NCI-H128 (cell line): ENCODE data around the gene GUK1.

Experiments used
- DNase-seq: peaks from one replicate; lab custom pipeline; 2025; ENCODE audit not compliant: unreplicated experiment; lab: John Stamatoyannopoulos, UW

Gene GUK1

DNA sequence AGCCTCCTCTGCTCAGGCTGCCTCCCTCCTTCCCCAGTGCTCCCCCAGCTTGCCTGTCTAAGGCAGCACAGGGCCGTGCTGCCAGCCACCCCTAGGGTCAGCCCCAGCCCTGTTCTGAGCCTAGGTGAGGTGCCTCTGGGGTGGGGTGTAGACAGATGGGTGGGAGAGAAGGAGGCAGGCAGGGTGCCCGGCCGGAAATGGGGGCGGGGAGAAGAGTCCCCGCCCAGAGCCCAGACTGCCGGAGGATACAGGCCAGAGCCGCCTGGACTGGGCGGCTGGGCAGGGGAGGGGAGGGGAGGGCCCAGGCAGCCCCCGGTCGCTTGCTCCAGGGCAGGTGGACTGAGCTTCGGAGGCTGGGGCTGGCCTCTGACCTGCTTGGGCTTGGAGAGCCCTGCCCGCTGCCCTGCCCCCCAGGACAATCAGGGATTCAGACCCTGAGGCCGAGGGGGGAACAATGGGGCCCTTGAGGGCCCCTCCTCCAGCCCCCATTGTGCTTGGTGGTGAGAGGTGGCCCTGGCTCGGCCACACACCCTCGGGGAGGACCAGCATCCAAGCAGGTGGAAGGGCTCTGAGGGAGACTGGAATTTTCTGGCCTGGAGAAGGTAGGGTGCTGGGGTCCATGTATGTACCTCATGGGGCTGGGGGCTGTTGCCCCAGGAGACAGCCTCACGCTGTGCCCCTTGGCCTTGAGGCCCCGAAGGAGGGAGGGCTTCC is 9.5 kb downstream of the GUK1 start, which contains the start of gene GJC2:
Gene GJC2, plus strand, starts transcription at position 525 of the 714 bp plus-strand sequence. CDS start 7,829 bp downstream, outside the sequence.
- no peak for DNase-seq

DNA sequence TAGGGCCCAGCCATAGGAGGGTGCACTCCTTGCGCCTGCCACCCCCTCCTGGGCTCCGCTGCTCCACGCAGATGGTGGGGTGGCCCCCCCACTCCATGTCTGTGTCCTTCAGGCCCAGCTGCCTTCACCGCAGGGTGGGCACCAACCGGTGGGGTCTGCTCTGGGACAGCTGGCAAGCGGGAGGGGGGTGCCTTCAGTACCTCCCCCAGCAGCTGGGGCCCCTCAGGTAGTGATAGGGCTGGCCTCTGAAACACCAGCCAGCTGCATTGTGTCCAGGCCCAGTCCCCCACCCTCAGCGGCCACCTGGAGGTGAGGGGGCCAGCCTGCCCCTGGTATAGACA is 10.0 kb downstream of the GUK1 start:
- no peak for DNase-seq

DNA sequence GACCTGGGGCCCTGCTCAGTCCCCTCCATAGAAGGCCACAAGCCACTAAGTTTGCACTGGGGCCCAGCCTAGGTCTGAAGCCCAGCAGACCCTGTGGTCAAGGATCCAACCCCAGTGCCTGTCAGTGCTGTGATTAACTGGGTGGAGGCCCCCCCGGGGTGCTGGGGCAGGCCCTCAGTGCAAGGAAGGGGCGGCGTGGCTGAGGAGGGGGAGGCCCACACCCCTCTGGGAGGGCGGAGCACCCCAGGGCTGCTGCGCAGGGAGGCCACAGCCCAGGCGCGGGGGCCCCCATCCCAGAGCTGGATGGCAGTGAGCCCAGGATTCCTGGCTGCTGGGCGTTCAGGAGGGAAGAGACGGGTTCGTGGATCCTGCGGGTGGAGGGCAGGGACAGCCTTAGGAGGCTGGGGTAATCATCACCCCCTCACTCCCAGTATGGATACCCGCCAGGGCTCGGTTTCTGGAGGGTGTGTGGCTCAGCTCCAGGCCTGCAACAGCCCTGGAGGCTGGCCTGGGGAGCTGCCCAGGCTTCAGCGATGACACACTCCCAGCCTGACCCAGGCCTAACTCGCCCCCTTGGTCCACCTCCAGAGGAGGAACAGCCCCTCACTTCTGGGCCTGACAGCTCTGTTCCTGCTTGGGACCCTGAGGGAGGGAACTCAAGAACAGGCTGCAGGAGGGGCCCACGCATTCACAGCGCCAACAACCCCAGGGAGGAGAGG is 10.5 kb downstream of the GUK1 start:
- DNase-seq: no peak

DNA sequence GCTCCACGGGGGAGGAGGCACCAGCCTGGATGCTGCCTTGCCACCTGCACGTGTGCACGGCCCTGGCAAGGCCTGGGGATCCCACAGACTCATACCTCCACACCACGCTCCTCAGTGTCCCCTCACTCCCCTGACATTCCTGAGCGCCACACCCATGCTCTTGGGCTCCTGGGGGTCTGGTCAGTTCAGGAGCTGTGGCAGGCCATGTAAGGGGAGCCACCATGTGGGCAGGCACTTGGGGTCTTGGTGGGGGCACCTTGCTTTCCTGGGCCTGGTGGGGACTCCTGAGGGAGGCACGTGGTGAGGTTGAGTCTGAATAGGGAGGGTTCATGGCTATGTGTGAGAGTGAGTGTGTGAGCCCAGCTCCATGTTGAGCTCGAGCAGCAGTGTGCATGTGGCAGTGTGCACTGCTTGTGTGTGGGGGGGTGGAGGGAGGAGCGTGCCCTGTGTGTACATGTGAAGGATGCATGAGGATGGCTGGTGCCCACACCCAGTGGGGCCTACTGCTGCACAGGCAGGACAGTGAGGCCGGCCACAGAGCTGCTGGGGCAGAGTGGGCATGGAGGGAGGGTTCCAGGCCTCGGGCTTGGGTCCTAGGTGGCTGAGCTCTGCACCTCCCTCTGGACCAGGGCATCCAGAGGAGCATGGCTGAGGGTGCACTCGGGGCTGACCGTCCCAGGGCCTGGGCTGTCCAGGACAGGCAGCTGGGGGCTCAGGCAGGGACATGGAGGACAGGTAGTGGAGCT is 11.3 kb downstream of the GUK1 start:
- no peak for DNase-seq

DNA sequence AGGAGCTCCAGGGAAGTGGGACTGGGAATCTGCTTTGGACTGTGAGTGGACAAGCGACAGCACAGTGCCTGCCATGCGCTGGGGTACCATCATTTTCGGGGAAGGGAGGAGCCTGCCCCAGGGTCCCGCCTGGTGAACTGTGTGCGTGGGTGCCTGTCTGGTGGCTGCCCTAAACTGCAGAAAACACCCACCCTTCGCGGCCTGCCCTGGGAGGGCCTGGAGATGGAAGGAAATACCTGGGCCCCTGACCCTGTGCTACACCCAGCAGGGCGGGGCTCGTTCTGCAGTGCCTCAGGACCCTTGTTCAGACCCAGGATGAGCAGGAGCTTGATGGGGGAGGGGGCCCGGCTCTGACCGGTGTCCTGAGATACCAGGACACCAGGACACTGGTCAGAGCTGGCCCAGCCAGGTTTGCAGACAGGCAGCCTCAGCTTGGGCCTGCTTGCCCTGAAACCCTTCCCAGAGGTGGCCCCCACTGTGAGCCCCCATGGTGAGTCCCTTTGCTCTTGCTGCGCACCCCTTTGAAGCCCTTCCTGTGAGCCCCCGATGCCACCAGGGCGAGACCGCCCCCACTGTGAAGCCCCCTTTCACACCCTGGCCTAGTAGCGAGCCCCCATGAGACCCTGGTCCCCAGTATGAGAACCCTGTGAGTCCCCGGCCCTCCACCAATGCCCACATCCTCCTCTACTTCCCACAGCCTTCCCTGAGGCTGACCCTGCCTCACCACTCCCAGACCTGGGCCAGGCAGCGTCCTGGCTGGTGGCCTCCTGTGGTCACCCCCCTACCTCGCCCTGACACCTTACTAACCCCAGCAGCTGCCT is 12.2 kb downstream of the GUK1 start:
- no peak for DNase-seq

DNA sequence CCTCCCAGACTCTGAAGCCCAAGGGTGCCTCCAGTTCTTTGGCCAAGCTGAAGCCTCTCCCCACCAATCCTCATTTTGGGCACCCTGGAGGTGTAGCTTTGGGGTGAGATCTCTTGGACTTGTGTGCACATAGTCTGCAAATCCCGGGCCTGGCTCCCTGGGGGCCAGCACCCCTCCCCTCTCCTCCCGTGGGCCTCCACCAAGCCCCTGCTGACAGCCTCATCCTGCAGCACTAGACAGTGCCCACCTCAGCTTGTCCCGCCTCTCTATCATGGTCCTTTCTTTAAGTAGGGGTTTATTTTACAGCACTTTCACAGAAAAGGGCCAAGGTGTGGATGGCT is 12.8 kb downstream of the GUK1 start:
- no peak for DNase-seq

DNA sequence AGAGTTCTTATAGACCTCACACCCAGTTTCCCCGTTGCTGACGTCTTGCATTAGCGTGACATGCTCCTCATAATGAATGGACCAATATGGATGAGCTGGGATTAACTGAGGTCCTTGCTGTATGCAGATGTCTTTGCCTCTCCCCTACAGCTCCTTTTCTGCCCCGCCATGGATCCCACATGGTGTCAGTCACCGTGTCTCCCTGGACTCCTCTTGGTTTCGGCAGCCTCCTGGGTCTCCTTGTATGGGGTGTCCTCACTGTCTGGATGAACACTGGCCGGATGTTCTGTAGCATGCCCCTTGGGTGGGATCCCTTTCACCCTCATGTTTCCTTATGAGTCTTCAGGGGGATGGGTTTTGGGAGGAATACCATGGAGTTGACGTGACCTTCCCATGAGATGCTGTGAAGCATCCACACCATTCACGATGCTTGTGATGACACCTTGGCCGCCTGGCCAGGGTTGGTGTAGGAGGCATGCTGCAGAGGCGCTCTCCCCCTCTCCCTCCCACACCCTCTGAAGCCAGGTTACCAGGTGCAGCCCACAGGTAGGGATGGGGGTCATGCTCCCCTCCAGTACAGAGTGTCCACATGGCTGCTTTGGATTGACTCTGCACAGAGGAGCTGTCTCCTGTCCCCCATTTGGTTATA is 14.1 kb downstream of the GUK1 start:
- DNase-seq: no peak

DNA sequence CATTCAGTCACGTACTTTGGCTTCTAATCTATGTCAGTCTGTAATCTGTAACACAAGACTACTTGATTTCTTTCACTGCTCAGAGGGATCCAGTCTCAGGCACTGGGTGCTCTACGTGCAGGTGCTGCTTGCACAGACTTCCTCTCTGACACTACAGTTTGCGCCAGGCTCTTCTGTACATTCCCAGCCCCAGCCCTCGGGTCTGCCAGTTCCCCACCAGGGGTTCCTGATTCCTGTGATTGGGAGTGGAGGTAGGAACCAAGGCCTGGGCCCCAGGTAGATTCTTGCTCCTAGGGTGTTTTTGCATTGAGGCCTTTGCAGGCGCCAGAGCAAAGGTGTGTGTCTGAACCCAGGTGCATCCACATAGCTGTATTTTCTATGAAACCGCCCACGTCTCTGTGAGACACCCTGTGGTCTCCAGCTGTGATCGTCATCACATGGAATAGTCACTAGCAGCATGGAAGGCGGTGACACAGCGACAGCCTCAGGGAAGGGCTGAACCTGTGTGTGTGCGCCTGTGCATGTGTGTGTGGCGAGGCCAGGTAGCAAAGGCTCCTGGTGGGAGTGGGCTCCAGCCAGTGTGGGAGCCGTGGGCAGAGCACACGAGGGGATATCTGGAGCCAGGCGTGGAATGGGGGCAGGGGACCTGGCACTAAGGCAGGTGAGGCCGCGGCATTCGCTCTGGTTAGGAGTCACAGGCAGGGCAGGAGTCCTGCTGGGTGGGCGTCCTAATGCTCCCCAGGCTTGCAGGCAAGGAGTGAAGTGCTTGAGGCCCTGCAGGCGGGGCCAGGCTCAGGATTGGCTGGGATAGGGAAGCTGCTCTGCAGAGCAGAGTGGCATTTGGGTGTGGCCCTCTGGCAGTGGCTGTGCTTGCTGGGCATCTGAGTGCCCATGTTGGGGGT is 14.8 kb downstream of the GUK1 start:
- no peak for DNase-seq

DNA sequence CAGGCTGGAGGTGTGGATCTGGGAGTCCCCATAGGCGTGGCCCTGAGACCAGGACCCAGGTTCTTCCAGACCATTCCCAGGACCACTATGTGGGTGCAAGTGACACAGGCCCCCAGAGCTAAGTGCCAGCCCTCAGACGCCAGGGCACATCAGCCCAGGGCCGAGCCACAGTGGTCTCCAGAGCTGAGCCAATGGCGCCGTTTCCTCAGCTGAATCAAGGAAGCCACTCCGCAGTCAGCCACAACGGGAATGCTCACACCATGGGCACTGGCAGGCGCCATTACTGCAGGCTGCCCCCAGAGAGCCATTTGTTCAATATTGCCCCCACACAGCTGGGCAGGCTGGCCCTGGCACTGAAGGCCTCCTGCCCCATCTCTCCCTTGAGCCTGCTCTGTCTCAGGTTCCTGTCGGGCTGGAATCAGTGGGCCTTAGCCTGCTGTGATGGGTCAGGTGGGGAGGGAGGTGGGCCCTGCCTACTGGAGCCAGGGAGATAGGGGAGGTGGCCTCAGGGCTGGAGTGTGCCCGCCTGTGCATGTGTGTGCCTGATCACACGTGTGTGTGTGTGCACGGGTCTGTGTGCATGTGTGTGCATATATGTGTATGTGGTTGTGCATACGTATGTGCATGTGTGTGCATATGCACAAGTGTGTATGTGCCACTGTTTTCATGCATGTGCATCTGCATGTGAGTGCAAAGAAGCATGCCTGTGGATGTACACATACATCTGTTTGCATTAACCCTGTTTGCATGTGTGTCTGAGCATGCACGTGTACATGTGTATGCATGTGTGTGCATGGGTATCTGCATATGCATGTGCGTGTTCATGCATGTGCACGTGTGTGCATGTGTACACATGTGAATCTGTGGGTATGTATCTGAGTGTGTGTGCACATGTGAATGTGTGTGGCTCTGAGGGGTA is 15.8 kb downstream of the GUK1 start:
- no peak for DNase-seq

DNA sequence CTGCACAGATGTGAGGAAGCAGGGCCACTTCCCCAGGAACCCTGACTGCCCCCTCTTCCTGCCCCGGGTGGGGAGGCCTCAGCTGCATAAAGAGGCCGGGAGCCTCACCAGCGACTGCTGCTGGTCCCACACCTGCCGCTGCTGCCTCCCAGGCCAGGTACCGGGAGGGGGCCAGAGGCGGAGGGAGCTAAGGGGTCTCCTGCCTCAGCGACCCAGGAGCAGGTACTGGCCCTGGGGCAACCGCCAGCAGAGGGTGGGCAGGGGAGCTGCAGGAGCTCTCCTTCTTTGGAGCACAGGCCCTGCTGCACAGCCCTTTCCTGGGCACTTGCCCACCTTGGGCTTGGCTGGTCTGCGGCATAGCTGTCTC is 16.4 kb downstream of the GUK1 start:
- no peak for DNase-seq

DNA sequence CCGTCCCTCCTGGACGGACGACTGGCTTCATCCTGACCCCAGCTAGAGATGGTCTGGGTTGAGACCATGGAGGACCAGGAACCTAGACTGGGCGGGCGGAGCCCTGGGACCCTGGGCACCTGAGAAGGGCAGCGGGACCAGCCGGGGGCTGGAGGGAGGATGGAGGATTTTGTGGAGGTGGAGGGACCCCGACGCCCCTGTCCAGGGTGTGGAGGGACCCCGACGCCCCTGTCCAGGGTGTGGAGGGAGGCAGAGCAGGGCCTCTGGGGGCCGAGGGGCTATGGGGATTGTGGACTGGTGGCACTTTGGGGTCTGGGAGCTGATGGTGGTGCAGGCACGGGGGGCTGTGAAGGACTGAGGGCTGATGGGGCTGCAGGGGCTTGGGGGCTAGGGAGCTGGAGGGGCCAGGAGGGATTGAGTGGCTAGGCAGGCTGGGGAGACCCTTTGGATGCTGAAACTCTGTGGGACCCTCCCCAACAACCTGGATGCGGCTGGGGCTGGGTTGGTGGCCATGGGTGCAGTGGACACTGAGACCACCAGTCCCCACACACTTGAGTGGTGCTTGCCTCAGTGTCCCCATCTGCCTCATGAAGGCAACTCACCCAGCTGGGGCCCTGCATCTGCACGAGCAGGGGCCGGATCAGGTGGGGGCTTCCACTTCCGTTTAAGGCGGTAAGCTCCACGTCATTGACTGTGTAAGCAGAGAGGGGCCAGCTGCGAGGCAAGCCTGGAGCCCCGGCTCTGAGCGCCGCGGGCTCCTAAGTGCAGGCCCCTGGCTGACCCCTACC is 17.1 kb downstream of the GUK1 start:
- no peak for DNase-seq

DNA sequence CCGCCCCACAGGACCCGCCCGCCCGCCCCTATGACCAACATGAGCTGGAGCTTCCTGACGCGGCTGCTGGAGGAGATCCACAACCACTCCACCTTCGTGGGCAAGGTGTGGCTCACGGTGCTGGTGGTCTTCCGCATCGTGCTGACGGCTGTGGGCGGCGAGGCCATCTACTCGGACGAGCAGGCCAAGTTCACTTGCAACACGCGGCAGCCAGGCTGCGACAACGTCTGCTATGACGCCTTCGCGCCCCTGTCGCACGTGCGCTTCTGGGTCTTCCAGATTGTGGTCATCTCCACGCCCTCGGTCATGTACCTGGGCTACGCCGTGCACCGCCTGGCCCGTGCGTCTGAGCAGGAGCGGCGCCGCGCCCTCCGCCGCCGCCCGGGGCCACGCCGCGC is 17.6 kb downstream of the GUK1 start:
- DNase-seq: no peak

DNA sequence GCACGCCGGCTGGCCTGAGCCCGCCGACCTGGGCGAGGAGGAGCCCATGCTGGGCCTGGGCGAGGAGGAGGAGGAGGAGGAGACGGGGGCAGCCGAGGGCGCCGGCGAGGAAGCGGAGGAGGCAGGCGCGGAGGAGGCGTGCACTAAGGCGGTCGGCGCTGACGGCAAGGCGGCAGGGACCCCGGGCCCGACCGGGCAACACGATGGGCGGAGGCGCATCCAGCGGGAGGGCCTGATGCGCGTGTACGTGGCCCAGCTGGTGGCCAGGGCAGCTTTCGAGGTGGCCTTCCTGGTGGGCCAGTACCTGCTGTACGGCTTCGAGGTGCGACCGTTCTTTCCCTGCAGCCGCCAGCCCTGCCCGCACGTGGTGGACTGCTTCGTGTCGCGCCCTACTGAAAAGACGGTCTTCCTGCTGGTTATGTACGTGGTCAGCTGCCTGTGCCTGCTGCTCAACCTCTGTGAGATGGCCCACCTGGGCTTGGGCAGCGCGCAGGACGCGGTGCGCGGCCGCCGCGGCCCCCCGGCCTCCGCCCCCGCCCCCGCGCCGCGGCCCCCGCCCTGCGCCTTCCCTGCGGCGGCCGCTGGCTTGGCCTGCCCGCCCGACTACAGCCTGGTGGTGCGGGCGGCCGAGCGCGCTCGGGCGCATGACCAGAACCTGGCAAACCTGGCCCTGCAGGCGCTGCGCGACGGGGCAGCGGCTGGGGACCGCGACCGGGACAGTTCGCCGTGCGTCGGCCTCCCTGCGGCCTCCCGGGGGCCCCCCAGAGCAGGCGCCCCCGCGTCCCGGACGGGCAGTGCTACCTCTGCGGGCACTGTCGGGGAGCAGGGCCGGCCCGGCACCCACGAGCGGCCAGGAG is 18.3 kb downstream of the GUK1 start:
- DNase-seq: no peak

DNA sequence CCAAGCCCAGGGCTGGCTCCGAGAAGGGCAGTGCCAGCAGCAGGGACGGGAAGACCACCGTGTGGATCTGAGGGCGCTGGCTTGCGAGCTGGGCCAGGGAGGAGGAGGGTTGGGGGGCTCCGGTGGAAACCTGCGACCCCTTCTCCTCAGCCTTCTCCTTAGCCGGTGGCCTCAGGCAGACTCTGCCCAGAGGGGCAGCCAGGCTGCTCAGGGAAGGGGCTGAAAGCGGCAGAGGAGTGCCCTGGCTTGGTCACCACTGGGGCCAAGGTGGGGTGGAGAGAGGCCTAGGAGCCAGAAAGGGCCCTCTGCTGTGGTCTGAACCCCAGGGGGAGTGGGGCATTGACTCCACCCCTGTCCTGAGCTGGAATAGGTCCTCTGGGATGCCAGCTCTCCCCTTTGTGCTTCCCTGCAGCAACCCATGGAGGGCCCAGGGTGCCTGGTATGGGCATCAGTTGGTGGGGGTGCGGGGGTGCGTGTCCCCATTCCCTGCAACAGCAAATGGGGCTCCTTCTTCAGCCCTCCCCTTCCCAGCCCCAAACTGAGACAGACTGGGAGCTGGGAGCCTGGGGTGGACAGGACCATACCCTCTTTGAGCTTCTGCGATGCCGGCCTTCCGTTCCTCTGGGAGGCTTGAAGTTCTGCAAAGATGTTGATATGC is 19.1 kb downstream of the GUK1 start:
- no peak for DNase-seq

DNA sequence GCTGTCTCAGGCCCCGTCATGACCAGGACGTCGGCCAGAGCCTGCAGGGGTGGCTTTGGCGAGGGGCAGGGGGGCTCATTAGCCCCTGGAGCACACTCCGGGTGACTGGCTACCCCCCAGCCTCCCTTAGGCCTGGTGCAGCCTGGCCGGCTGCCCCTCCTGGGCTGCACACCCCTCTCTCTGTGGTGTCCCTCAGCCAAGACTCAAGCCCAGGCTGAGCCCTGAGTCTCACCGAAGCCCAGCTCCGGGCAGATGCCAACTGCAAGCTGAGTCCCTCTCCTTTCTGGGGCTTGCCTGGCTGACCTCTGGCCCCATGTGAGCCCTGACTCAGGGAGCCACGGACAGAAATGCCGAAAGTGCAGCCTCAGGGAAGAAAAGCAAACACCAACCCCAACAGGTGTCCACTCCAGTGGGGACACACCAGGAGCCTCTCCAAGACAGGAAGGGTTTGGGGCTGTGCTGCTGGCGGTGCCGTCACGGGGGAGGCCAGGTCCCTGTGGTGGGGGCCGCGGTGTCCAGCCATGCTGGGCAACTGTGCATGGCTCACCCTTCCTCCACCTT is 20.2 kb downstream of the GUK1 start:
- DNase-seq: no peak

DNA sequence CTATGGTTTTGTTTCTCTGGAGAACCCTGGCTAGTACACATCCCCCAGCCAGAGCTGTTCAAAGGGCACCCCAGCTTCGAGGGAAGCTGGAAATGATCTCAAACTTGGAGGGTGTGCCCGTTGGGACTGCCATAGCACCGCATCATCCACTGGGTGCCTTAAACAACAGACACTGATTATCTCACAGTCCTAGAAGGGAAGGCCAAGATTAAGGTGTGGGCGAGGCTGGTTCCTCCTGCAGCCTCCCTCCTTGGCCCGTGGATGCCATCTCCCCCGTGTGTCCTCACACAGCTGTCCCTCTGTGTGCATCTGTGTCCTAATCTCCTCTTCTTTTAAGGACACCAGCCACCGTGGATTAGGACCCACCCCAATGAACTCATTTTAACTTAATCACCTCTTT is 21.3 kb downstream of the GUK1 start:
- no peak for DNase-seq
